ENCODE data around the gene GABBR2. TPM values are rescaled to one million over a fixed set of nuclear protein-coding genes. Genes with fewer than 3 reads are reported as not detected.
"Not testable (repeated sequence)": the region's sequence is repeated elsewhere in the genome, so short reads cannot be mapped to it uniquely, and the experiment has no call there.

The GABBR2 gene
- polyA plus RNA-seq, 4 donors = 2.7 to 5.0 (median 4.6) TPM

GRCh38 chr9:98494852-98495251, 213.9 kb downstream of the GABBR2 start:
- DNase-seq (ENCODE audit: low read depth in 4 of 4, low spot score in 3 of 4) = no peak

DNA sequence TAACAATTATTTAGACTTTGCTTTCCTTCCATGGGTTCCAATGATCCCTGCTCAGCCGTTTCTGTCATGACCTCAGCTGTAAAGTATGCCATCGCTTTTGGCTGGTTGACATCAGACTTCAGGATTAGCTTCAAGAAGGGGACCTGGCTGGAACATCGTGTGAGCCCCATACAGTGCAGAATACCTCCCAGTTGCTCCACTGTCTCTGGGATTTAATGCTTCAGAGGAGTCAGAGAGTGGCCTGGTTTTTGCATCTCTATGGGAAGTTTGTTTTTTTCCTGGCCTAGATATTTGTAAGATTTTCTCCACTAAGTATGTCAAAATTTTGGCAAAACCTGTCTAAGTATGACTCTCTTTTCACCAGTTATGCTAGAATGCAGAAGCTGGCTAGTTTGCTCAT, 216.9 kb downstream of the GABBR2 start:
- no peak for DNase-seq (ENCODE audit: low read depth in 4 of 4, low spot score in 3 of 4)

- DNase-seq (ENCODE audit: low read depth in 4 of 4, low spot score in 3 of 4) = no peak
These were observed 217.5 kb downstream of the GABBR2 start for GRCh38 chr9:98491231-98491651.

DNA sequence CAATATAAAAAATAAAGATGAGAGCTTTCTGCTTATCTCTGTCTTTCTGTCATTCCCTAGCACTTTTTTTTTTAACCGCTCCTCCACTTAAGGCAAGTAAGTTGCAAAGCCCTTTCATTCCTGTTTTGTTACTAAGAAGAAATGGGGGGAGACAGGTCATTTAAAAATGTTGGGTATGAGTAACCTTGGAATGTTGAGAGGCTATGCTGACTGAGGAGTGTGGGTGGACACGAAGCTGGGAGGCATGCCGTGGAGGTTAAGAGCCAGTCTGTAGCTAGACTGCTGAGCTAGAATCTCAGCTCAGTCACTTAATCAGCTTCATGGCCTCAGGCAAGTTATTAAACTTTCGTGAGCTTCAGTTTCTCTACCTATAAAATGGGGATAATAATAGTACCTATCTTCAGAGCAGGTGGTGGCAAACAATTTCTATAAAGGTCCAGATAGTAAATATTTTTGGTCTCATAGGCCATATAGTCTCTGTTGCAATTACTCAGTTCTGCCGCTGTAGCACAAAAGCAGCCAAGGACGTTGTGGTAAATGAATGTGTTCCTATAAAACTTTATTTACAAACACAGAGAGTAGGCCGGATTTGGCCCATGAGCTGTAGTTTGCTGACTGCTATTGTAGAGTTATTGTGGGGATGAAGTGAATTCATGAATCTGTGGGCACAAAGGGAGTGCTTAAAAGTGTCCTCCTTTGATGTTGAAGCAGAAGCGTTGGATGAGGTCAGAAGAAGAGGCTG, 220.0 kb downstream of the GABBR2 start:
- DNase-seq (ENCODE audit: low read depth in 4 of 4, low spot score in 3 of 4) = no peak

- DNase-seq (ENCODE audit: low read depth in 4 of 4, low spot score in 3 of 4) = no peak
These were observed 223.0 kb downstream of the GABBR2 start for GRCh38 chr9:98485706-98486105.

- DNase-seq (ENCODE audit: low read depth in 4 of 4, low spot score in 3 of 4) = no peak
These were observed 224.6 kb downstream of the GABBR2 start for GRCh38 chr9:98484162-98484561.

DNA sequence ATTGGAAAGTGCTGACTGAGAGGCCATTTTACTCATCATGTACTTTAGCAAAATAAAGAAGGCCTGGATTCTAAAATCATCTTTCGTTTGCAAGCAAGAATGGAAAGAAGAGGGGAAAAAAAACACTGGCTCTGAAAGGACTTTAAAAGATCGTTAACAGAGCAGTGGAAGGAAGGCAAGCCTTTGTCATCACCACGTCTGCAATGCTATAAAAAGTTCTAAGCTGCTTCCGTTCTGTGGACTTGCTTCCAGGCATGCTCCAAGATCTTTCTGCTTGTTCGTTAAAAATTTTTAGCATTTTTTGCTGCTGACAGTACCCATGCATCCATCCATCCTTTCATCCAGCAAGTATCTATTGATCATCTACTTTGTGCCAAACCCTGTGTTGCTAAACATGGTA, 226.5 kb downstream of the GABBR2 start:
- no peak for DNase-seq (ENCODE audit: low read depth in 4 of 4, low spot score in 3 of 4)

DNA sequence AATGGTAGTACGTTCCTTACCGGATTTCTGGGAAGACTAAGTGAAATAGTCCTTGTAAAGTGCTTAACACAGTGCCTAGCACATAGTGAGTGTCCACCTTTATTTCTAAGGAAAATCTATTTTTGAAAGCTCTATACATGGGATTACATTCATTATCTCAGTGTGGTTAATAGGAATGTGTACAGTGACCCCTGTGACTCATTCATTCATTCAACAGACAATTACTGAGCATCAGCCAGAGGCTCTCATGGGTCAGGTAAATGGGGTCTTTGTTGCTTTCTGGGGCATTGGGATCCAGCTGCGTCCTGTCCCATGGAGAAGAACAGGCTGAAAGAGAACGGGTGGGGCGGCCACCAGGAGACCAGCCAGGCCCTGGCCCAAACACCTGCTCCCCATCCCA, 227.1 kb downstream of the GABBR2 start:
- DNase-seq (ENCODE audit: low read depth in 4 of 4, low spot score in 3 of 4) = no peak

GRCh38 chr9:98479967-98480847, 228.5 kb downstream of the GABBR2 start:
- DNase-seq (ENCODE audit: low read depth in 4 of 4, low spot score in 3 of 4) = no peak

DNA sequence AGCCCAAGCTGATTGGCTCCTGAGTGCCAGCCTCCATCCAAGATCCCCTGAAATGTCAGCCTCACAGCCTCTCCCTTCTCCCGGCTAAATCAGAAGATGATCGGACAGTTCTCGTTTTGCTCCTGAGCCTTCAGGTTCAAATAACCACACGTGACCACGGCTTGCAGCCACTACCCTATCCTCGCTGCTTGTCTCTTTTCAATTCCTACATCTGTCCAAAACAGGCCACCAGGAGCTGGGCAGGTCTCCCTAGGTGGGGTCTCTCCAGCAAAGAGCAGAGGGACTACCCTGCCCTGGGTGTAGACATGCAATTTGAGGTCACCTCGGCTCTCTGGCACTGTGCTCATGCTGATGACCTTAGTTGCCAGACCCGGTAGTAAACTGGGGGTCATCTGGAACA, 229.3 kb downstream of the GABBR2 start:
- DNase-seq (ENCODE audit: low read depth in 4 of 4, low spot score in 3 of 4) = no peak

DNA sequence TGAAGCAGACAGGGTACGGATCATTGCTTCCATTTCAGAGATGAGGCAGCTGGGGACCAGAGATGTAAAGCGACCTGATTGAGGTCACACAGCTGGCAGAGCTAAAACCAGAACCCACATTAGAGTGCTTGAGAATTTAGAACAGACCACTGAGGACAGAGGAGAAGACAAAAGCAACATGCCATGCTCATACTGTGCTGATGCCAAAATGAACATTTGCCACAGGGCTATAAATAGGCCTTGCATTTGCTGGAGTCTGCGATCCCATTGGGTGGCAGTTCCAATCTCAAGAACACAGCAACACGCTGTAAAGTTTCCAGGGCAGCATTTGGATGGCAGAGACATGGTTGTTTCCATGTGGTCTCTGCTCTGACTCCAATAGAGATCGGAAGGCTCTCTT, 230.9 kb downstream of the GABBR2 start:
- no peak for DNase-seq (ENCODE audit: low read depth in 4 of 4, low spot score in 3 of 4)

- no peak for DNase-seq (ENCODE audit: low read depth in 4 of 4, low spot score in 3 of 4)
These were observed 236.5 kb downstream of the GABBR2 start for GRCh38 chr9:98472216-98472615.

- DNase-seq (ENCODE audit: low read depth in 4 of 4, low spot score in 3 of 4) = no peak
These were observed 237.6 kb downstream of the GABBR2 start for GRCh38 chr9:98471185-98471584.

- no peak for DNase-seq (ENCODE audit: low read depth in 4 of 4, low spot score in 3 of 4)
These were observed 240.0 kb downstream of the GABBR2 start for GRCh38 chr9:98468567-98469239.

- DNase-seq (ENCODE audit: low read depth in 4 of 4, low spot score in 3 of 4) = no peak
These were observed 242.9 kb downstream of the GABBR2 start for GRCh38 chr9:98465799-98466198.

GRCh38 chr9:98464156-98464690, 244.5 kb downstream of the GABBR2 start:
- DNase-seq (ENCODE audit: low read depth in 4 of 4, low spot score in 3 of 4) = not testable (repeated sequence)

- DNase-seq (ENCODE audit: low read depth in 4 of 4, low spot score in 3 of 4) = no peak
These were observed 246.4 kb downstream of the GABBR2 start for GRCh38 chr9:98462310-98462709.

DNA sequence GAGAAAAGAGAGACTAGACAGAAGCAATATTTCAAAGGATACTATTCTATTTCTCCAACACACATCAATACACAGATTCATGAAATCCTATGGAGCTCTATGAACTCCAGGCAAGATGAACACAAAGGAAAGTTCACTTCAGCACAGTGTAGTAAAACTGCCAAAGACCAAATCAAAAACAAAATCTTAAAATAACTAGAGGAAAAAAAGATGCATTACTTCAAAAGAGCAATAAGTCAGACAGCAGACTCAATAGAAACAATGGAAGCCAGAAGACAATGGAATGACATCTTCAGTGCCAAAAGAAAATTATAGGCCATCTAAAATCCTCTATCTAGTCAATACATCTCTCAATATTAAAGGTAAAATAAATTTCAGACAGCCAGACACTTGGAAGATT, 248.0 kb downstream of the GABBR2 start:
- DNase-seq (ENCODE audit: low read depth in 4 of 4, low spot score in 3 of 4) = no peak

- DNase-seq (ENCODE audit: low read depth in 4 of 4, low spot score in 3 of 4) = peak in 3 of 4 donors; percentile 62 to 69 (median 66)
These were observed 250.9 kb downstream of the GABBR2 start for GRCh38 chr9:98457726-98458370.

GRCh38 chr9:98456156-98456613, 252.6 kb downstream of the GABBR2 start:
- no peak for DNase-seq (ENCODE audit: low read depth in 4 of 4, low spot score in 3 of 4)

Measured in right renal pelvis (tissue), 4 donors.